ENCODE data around the gene ANKS1B.

Gene ANKS1B

GRCh38 chr12:99966429-99966828 lies 18.3 kb downstream of the ANKS1B start:
- DNase-seq = no peak

- no peak for DNase-seq
These were observed 24.4 kb downstream of the ANKS1B start for GRCh38 chr12:99960311-99960710.

GRCh38 chr12:99959549-99960170 lies 25.1 kb downstream of the ANKS1B start:
- no peak for DNase-seq

GRCh38 chr12:99957866-99958466 lies 26.8 kb downstream of the ANKS1B start:
- DNase-seq = no peak

GRCh38 chr12:99954724-99955123 lies 30.0 kb downstream of the ANKS1B start:
- DNase-seq = no peak

GRCh38 chr12:99948370-99948769 lies 36.4 kb downstream of the ANKS1B start:
- no peak for DNase-seq

GRCh38 chr12:99946131-99946530 lies 38.6 kb downstream of the ANKS1B start:
- DNase-seq = no peak

- DNase-seq = no peak
These were observed 49.1 kb downstream of the ANKS1B start for GRCh38 chr12:99935608-99936007.

- DNase-seq = no peak
These were observed 58.1 kb downstream of the ANKS1B start for GRCh38 chr12:99926511-99927169.

- no peak for DNase-seq
These were observed 64.3 kb downstream of the ANKS1B start for GRCh38 chr12:99920353-99920960.

GRCh38 chr12:99917711-99918402 lies 66.9 kb downstream of the ANKS1B start:
- DNase-seq = no peak

GRCh38 chr12:99916555-99916954 lies 68.2 kb downstream of the ANKS1B start:
- no peak for DNase-seq

GRCh38 chr12:99915251-99916082 lies 69.3 kb downstream of the ANKS1B start:
- no peak for DNase-seq

- DNase-seq = no peak
These were observed 70.5 kb downstream of the ANKS1B start for GRCh38 chr12:99914206-99914605.

GRCh38 chr12:99911967-99912366 lies 72.8 kb downstream of the ANKS1B start:
- DNase-seq = no peak

GRCh38 chr12:99911081-99911480 lies 73.7 kb downstream of the ANKS1B start:
- no peak for DNase-seq

GRCh38 chr12:99910342-99910741 lies 74.4 kb downstream of the ANKS1B start:
- no peak for DNase-seq

- DNase-seq = no peak
These were observed 77.8 kb downstream of the ANKS1B start for GRCh38 chr12:99906786-99907579.

GRCh38 chr12:99901181-99901580 lies 83.6 kb downstream of the ANKS1B start:
- no peak for DNase-seq

- no peak for DNase-seq
These were observed 86.1 kb downstream of the ANKS1B start for GRCh38 chr12:99898645-99899044.

All from nucleus accumbens (tissue), 56 donors.